SK-N-SH (cell line): ENCODE results near the gene CELA3A. TPM values are rescaled to one million over a fixed set of nuclear protein-coding genes. Genes with fewer than 3 reads are reported as not detected.
"Not testable (repeated sequence)": the region's sequence is repeated elsewhere in the genome, so short reads cannot be mapped to it uniquely, and the experiment has no call there.

Experiments
- CTCF ChIA-PET: fragments of 300-600, 350-600 bp; formaldehyde crosslinking; extraction: SDS; loops from one replicate; lab custom pipeline; 2021; lab: Yijun Ruan, JAX
- POLR2A ChIA-PET: fragments of 350-600 bp; sonication (Branson Sonifier 250); formaldehyde crosslinking; extraction: SDS; loops from one replicate; lab custom pipeline; 2020; ENCODE audit warnings: antibody characterized with exemption, inconsistent platforms; lab: Yijun Ruan, JAX
- DNase-seq: peaks from one replicate; pipeline ENCODE4 v3.0.0; 2012
- H2AFZ ChIP-seq: fragments of 200-600 bp; sonication (generic); 2 replicates; pipeline ENCODE4 v1.8.1; 2016; ENCODE audit warnings: antibody characterized with exemption, mild to moderate bottlenecking, low read depth
- H3F3A ChIP-seq: fragments of 200-600 bp; sonication (generic); replicated peaks from 2 replicates; pipeline ENCODE3; 2016; ENCODE audit warnings: antibody characterized with exemption, mild to moderate bottlenecking; ENCODE audit not compliant: insufficient read depth
- H3K27ac ChIP-seq, 2 experiments: fragments of 200-500 bp in 1 of 2; fragments of 200-600 bp in 1 of 2; sonication (Bioruptor generic) in 1 of 2; sonication (generic), shearing (Covaris generic) in 1 of 2; 2 replicates each; pipeline versions ENCODE4 v1.5.1 to v1.6.1; 2014 to 2016; ENCODE audit warnings: low read depth in 2 of 2, inconsistent platforms in 1 of 2, low read length in 1 of 2, mild to moderate bottlenecking in 1 of 2, mixed read lengths in 1 of 2
- H3K27me3 ChIP-seq: fragments of 200-600 bp; sonication (generic), shearing (Covaris generic); 2 replicates; pipeline ENCODE4 v1.6.1; 2016; ENCODE audit warnings: mixed run types; ENCODE audit not compliant: insufficient read depth
- H3K36me3 ChIP-seq, 2 experiments: fragments of 200-500 bp in 1 of 2; fragments of 200-600 bp in 1 of 2; sonication (Bioruptor generic) in 1 of 2; sonication (generic) in 1 of 2; replicated peaks in 1 of 2; 2 replicates each; pipeline versions ENCODE3 to v1.5.1; 2014 to 2016; ENCODE audit warnings: low read length in 1 of 2, mild to moderate bottlenecking in 1 of 2; ENCODE audit not compliant: insufficient read depth in 2 of 2, control insufficient read depth in 1 of 2
- H3K4me1 ChIP-seq, 2 experiments: fragments of 200-500 bp in 1 of 2; fragments of 200-600 bp in 1 of 2; sonication (Bioruptor generic) in 1 of 2; sonication (generic), shearing (Covaris generic) in 1 of 2; 2 replicates each; pipeline versions ENCODE4 v1.5.1 to v1.6.1; 2014 to 2016; ENCODE audit warnings: low read depth in 1 of 2, low read length in 1 of 2, mixed run types in 1 of 2; ENCODE audit not compliant: insufficient read depth in 2 of 2, control insufficient read depth in 1 of 2
- H3K4me2 ChIP-seq: fragments of 200-600 bp; sonication (generic), shearing (Covaris generic); 2 replicates; pipeline ENCODE4 v1.6.1; 2017; ENCODE audit warnings: mixed run types
- H3K4me3 ChIP-seq, 2 experiments: fragments of 200-500 bp in 1 of 2; fragments of 200-600 bp in 1 of 2; sonication (Bioruptor generic) in 1 of 2; sonication (generic), shearing (Covaris generic) in 1 of 2; 2 replicates each; pipeline versions ENCODE4 v1.5.1 to v1.8.1; 2014 to 2016; ENCODE audit warnings: low read depth in 2 of 2, inconsistent platforms in 1 of 2, low read length in 1 of 2, mild to moderate bottlenecking in 1 of 2, mixed read lengths in 1 of 2, moderate library complexity in 1 of 2
- H3K79me2 ChIP-seq: fragments of 200-600 bp; sonication (generic); 2 replicates; pipeline ENCODE4 v1.8.1; 2017; ENCODE audit warnings: mild to moderate bottlenecking; ENCODE audit not compliant: insufficient read depth
- H3K9ac ChIP-seq: fragments of 200-600 bp; sonication (generic); 2 replicates; pipeline ENCODE4 v1.6.1; 2017; ENCODE audit warnings: mixed run types
- H3K9me2 ChIP-seq: fragments of 200-600 bp; sonication (generic); 2 replicates; pipeline ENCODE4 v1.6.1; 2017; ENCODE audit warnings: mixed run types
- H3K9me3 ChIP-seq: fragments of 200-600 bp; sonication (generic); 2 replicates; pipeline ENCODE4 v1.6.1; 2017; ENCODE audit warnings: mixed run types, mild to moderate bottlenecking, moderate library complexity
- H4K20me1 ChIP-seq: fragments of 200-600 bp; sonication (generic); 2 replicates; pipeline ENCODE4 v1.6.1; 2017; ENCODE audit warnings: mild to moderate bottlenecking, mixed run types; ENCODE audit not compliant: insufficient read depth
- RAD21 ChIP-seq: IDR thresholded peaks from 2 replicates; pipeline ENCODE4 v1.6.1; 2012; ENCODE audit warnings: mild to moderate bottlenecking, low read length
- WGBS: methylation state at CpG from one replicate; pipeline ENCODE4 v1.1.6; 2017; ENCODE audit warnings: low lambda C conversion rate; 5-methylcytosine and 5-hydroxymethylcytosine counted together
- polyA plus RNA-seq, 3 experiments: library from polyadenylated mRNA; depleted of rRNA; stranded (reverse); fragments of >200 nt; gene quantifications; 2 replicates each; pipeline ENCODE4 v1.2.3, GENCODE V29; 2012
- TF ChIP-seq, protein P1 (sequence below): fragments of 200-600 bp; sonication (generic); IDR thresholded peaks from 2 replicates; pipeline ENCODE4 v1.6.1; 2017; ENCODE audit warnings: antibody characterized with exemption, mild to moderate bottlenecking, moderate library complexity

The CELA3A gene
- polyA plus RNA-seq, 1 of the 3 experiments (the other 2 are of a cell fraction), result not detected

DNA sequence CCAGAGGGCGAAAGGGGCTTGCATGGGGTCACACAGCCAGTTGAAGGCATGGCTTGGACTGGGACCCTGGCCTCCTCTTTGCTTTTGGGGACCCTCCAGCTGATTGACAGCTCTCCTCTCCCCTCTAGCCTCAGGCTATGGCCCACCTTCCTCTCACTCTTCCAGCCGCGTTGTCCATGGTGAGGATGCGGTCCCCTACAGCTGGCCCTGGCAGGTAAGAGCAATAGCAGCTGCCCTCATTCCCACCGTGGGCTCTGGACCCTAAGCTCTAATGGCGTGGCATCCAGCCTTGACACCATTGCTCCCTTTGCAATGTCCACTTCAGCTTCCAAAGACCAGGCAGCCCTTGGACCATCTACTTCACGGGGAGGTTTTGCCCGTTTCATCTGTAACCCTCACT lies 1.4 kb downstream of the CELA3A start:
- POLR2A ChIA-PET, H3K9me3 ChIP-seq, H3K9ac ChIP-seq, H2AFZ ChIP-seq, H3K27ac ChIP-seq, H3K27me3 ChIP-seq, DNase-seq, CTCF ChIA-PET, H3K4me3 ChIP-seq, H4K20me1 ChIP-seq, H3K4me1 ChIP-seq, H3K4me2 ChIP-seq, H3F3A ChIP-seq, H3K79me2 ChIP-seq, H3K9me2 ChIP-seq, H3K36me3 ChIP-seq: not testable (repeated sequence)
- 77% methylated on average over 7 of the region's 8 CpGs for WGBS

DNA sequence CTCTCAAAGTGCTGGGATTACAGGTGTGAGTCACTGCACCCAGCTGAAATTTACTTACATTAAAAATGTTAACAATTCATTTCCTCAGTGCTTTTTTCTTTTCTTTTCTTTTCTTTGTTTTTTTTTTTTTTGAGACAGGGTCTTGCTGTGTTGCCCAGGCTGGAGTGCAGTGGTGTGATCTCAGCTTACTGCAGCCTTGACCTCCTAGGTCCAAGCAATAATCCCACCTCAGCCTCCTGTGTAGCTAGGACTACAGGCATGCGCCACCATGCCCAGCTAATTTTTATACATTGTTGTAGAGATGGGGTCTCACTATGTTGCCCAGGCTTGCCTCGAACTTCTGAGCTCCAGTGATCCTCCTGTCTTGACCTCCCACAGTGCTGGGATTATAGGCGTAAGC lies 2.5 kb downstream of the CELA3A start:
- H3K27ac ChIP-seq, H3K4me2 ChIP-seq, H3K36me3 ChIP-seq, POLR2A ChIA-PET, H3K9ac ChIP-seq, H3K27me3 ChIP-seq, H2AFZ ChIP-seq, DNase-seq, H3K4me1 ChIP-seq, H3K9me3 ChIP-seq, H3K9me2 ChIP-seq, H3K79me2 ChIP-seq, H4K20me1 ChIP-seq, H3K4me3 ChIP-seq, H3F3A ChIP-seq: not testable (repeated sequence)
- CTCF ChIA-PET, result interaction anchor here (1.1 kb wide), 1 partner anchor 19 kb away, joined by 4 read pairs; no protein-coding TSS in a partner anchor
- WGBS, result 73% methylated on average over 3 of the region's 3 CpGs

DNA sequence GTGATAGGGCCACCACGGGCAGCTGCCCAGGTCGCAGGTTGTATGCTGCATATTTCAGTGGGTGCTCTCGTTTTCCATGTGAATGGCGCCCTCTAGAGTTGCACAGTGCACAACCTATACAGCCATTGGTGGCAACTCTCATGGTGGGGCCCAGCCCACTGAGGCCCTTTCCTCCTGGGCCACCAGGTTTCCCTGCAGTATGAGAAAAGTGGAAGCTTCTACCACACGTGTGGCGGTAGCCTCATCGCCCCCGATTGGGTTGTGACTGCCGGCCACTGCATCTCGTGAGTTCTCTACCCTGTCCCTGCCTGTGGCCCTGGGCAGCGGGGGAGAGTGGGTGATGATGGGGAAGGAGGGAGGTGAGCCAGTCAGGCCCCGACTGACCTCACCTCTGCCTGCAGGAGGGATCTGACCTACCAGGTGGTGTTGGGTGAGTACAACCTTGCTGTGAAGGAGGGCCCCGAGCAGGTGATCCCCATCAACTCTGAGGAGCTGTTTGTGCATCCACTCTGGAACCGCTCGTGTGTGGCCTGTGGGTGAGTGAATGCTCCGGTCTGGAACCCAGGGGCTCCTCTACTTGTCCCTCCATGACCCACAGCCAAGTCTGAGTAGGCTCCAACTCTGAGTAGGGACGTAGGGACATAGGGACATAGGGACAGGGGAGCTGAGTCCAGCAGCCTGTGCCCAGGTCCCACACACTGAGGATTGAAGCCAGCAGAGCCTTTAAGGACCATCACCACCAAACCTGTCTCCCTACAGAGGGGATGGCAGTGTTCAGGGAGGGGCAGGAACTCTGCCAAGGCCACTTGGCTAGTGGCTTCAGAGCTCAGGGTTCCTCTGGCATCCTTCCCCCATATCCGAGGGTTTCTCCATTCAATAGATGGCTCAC lies 4.0 kb downstream of the CELA3A start:
- H3K27me3 ChIP-seq, H3K4me1 ChIP-seq, H3F3A ChIP-seq, H3K79me2 ChIP-seq, H3K9ac ChIP-seq, H3K9me3 ChIP-seq, DNase-seq, H3K27ac ChIP-seq, H3K36me3 ChIP-seq, POLR2A ChIA-PET, H3K9me2 ChIP-seq, H3K4me3 ChIP-seq, H3K4me2 ChIP-seq, H4K20me1 ChIP-seq, H2AFZ ChIP-seq: not testable (repeated sequence)
- WGBS, result 63% methylated on average over 15 of the region's 18 CpGs
- TF ChIP-seq RAD21, result peak; percentile 21; the same call in 1 of the 2 replicates
- TF ChIP-seq, protein P1, sequence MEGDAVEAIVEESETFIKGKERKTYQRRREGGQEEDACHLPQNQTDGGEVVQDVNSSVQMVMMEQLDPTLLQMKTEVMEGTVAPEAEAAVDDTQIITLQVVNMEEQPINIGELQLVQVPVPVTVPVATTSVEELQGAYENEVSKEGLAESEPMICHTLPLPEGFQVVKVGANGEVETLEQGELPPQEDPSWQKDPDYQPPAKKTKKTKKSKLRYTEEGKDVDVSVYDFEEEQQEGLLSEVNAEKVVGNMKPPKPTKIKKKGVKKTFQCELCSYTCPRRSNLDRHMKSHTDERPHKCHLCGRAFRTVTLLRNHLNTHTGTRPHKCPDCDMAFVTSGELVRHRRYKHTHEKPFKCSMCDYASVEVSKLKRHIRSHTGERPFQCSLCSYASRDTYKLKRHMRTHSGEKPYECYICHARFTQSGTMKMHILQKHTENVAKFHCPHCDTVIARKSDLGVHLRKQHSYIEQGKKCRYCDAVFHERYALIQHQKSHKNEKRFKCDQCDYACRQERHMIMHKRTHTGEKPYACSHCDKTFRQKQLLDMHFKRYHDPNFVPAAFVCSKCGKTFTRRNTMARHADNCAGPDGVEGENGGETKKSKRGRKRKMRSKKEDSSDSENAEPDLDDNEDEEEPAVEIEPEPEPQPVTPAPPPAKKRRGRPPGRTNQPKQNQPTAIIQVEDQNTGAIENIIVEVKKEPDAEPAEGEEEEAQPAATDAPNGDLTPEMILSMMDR, result peak; percentile 49
- CTCF ChIA-PET, result interaction anchor here (1.0 kb wide), 1 partner anchor 17 kb away, joined by 4 read pairs; no protein-coding TSS in a partner anchor

DNA sequence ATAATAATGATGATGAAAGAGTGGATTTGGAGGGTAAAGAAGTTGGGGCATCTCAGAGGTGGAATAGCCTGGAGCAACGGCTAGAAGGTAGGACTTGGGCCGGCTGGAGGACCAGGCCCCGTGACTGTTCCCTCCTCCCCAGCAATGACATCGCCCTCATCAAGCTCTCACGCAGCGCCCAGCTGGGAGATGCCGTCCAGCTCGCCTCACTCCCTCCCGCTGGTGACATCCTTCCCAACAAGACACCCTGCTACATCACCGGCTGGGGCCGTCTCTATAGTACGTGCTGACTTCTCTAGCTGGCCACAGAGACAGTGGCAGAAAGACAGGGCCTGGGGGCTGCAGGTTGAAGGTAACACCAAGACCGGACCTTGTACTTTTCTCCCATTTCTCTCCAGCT lies 5.3 kb downstream of the CELA3A start:
- H3K9me3 ChIP-seq, H3K36me3 ChIP-seq, H2AFZ ChIP-seq, H3K4me1 ChIP-seq, H3K9me2 ChIP-seq, H3K4me3 ChIP-seq, H3F3A ChIP-seq, POLR2A ChIA-PET, H3K4me2 ChIP-seq, H3K27me3 ChIP-seq, H3K79me2 ChIP-seq, DNase-seq, H3K27ac ChIP-seq, H3K9ac ChIP-seq, H4K20me1 ChIP-seq: not testable (repeated sequence)
- CTCF ChIA-PET, result interaction anchor here (1.0 kb wide), 1 partner anchor 16 kb away, joined by 3 read pairs; no protein-coding TSS in a partner anchor
- WGBS, result 81% methylated on average over 8 of the region's 13 CpGs

DNA sequence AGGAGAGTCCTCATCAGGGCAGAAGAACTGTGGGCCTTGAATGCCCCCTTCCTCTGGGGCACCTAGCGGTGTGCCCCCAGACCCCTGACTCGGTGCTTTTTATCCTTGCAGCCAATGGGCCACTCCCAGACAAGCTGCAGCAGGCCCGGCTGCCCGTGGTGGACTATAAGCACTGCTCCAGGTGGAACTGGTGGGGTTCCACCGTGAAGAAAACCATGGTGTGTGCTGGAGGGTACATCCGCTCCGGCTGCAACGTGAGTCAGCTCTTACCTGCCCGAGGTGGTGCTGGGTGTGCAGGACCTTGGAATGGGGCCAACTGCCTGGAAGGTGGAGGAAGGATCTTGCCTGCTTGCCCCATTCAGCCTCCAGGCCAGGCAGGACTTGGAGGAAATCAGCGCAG lies 5.8 kb downstream of the CELA3A start:
- H3K27ac ChIP-seq, H3K4me1 ChIP-seq, H3K4me3 ChIP-seq, H3K9ac ChIP-seq, H3K9me2 ChIP-seq, H3F3A ChIP-seq, H2AFZ ChIP-seq, H3K27me3 ChIP-seq, H3K4me2 ChIP-seq, H3K79me2 ChIP-seq, H3K9me3 ChIP-seq, DNase-seq, H3K36me3 ChIP-seq, POLR2A ChIA-PET, H4K20me1 ChIP-seq: not testable (repeated sequence)
- WGBS, result 56% methylated on average over 6 of the region's 10 CpGs
- CTCF ChIA-PET, result interaction anchor here (1.0 kb wide), 1 partner anchor 15 kb away, joined by 3 read pairs; no protein-coding TSS in a partner anchor
